Prostate gland (tissue), 2 donors: ENCODE data around the gene ZMYND11. TPM values are rescaled to one million over a fixed set of nuclear protein-coding genes. Genes with fewer than 3 reads are reported as not detected.
"Not testable (repeated sequence)": the region's sequence is repeated elsewhere in the genome, so short reads cannot be mapped to it uniquely, and the experiment has no call there.

ENCODE experiments used
- DNase-seq: peaks from one replicate; pipeline ENCODE4 v3.0.0-alpha.2; 2019; ENCODE audit warnings: low spot score
- H3K27ac ChIP-seq, 2 donors: fragments of 200-600 bp; sonication (generic); 2 replicates each; pipeline ENCODE4 v1.5.1; 2017 to 2019
- H3K27me3 ChIP-seq: fragments of 200-600 bp; sonication (generic); replicated peaks from 2 replicates; pipeline ENCODE4 v1.5.1; 2019; ENCODE audit not compliant: insufficient read depth
- H3K36me3 ChIP-seq, 2 donors: fragments of 200-600 bp; sonication (generic); 1 replicate in 1 of 2; 2 replicates in 1 of 2; pipeline versions ENCODE4 v1.5.1 to v1.8.1; 2017 to 2019
- H3K4me1 ChIP-seq: fragments of 200-600 bp; sonication (generic); replicated peaks from 2 replicates; pipeline ENCODE4 v1.5.1; 2019
- H3K4me3 ChIP-seq, 2 donors: fragments of 200-600 bp; sonication (generic); 2 replicates each; pipeline ENCODE4 v1.5.1; 2017 to 2019
- H3K9me3 ChIP-seq: fragments of 200-600 bp; sonication (generic); 2 replicates; pipeline ENCODE4 v1.5.1; 2017
- CTCF ChIP-seq, 4 experiments: fragments of 200-600 bp in 2 of 4; fragments of 450-650 bp in 2 of 4; sonication (generic) in 2 of 4; IDR thresholded peaks; 1 replicate in 3 of 4; 2 replicates in 1 of 4; pipeline ENCODE4 v1.5.1; 2016 to 2019; ENCODE audit warnings: antibody characterized with exemption in 4 of 4, mild to moderate bottlenecking in 2 of 4, moderate library complexity in 2 of 4
- POLR2A ChIP-seq: fragments of 450-650 bp; IDR thresholded peaks from one replicate; pipeline ENCODE4 v1.6.1; 2016; ENCODE audit warnings: antibody characterized with exemption, mild to moderate bottlenecking
- POLR2AphosphoS5 ChIP-seq: sonication (generic); formaldehyde crosslinking; IDR thresholded peaks from one replicate; pipeline ENCODE4 v1.6.1; 2017; ENCODE audit warnings: antibody characterized with exemption
- WGBS: methylation state at CpG from one replicate; pipeline ENCODE4 v1.1.5; 2018; 5-methylcytosine and 5-hydroxymethylcytosine counted together
- intact Hi-C: fragments of 100-400 bp; cut with DNase I; formaldehyde crosslinking; loops from one replicate; pipeline ENCODE4 v1.14.2; 2022
- total RNA-seq, 2 donors: library from RNA; depleted of rRNA; stranded (reverse); fragments of >200 nt; gene quantifications; one replicate each; pipeline ENCODE4 v1.1.0, GENCODE V29; 2016

ZMYND11 gene
- total RNA-seq, 2 donors from 2014 or later, result 66.6 to 78.1 TPM

GRCh38 chr10:260819-261429 is 125.7 kb downstream of the ZMYND11 start:
- intact Hi-C loops, result no loop called here
- DNase-seq, result no peak
- 89% methylated on average over 15 of the region's 15 CpGs for WGBS

GRCh38 chr10:264160-265073 is 129.2 kb downstream of the ZMYND11 start:
- H3K27me3 ChIP-seq, H3K36me3 ChIP-seq, H3K9me3 ChIP-seq, H3K4me3 ChIP-seq, H3K27ac ChIP-seq, intact Hi-C loops, DNase-seq, H3K4me1 ChIP-seq: not testable (repeated sequence)
- 70% methylated on average over 10 of the region's 11 CpGs for WGBS

More at GRCh38 chr10:260819-261429, 125.7 kb downstream of the ZMYND11 start:
- Histone ChIP-seq H3K4me1 (no peaks in the 10 kb centered on the region), H3K27me3 (no peaks in the 10 kb centered on the region), H3K9me3 (no peaks in the 10 kb centered on the region), H3K4me3 (no peak overlapping the region), H3K27ac (no peak overlapping the region), H3K36me3 (no peaks in the 10 kb centered on the region)
- no peak for TF ChIP-seq POLR2A

- H3K4me1 ChIP-seq, H3K9me3 ChIP-seq, H3K4me3 ChIP-seq, H3K27me3 ChIP-seq, H3K27ac ChIP-seq, intact Hi-C loops, DNase-seq, H3K36me3 ChIP-seq: not testable (repeated sequence)
- WGBS, result 87% methylated on average over 6 of the region's 6 CpGs
Observed at GRCh38 chr10:265074-265440, 129.8 kb downstream of the ZMYND11 start.

- intact Hi-C loops, H3K36me3 ChIP-seq, H3K9me3 ChIP-seq, H3K4me1 ChIP-seq, H3K27ac ChIP-seq, H3K4me3 ChIP-seq, DNase-seq, H3K27me3 ChIP-seq: not testable (repeated sequence)
- WGBS, result 74% methylated on average over 5 of the region's 5 CpGs
Observed at GRCh38 chr10:265816-266588, 130.7 kb downstream of the ZMYND11 start.

- no peak overlapping the region for H3K27ac ChIP-seq
- DNase-seq, result no peak
- 54% methylated on average over 8 of the region's 8 CpGs for WGBS
- H3K9me3 ChIP-seq, result no peaks in the 10 kb centered on the region
- no peaks in the 10 kb centered on the region for H3K27me3 ChIP-seq
- intact Hi-C loops, result no loop called here
- H3K4me1 ChIP-seq, result no peaks in the 10 kb centered on the region
- TF ChIP-seq CTCF (IDR thresholded peaks at IDR 0.05), result no peak
- TF ChIP-seq POLR2A, result no peak
- TF ChIP-seq POLR2AphosphoS5, result no peak
- no peaks in the 10 kb centered on the region for H3K36me3 ChIP-seq
- H3K4me3 ChIP-seq, result no peak overlapping the region
Observed at GRCh38 chr10:266974-267425, 131.7 kb downstream of the ZMYND11 start.

GRCh38 chr10:267705-268104 is 132.4 kb downstream of the ZMYND11 start:
- WGBS, result 92% methylated on average over 11 of the region's 11 CpGs
- Histone ChIP-seq H3K4me1 (no peaks in the 10 kb centered on the region), H3K9me3 (no peaks in the 10 kb centered on the region), H3K27me3 (no peaks in the 10 kb centered on the region), H3K4me3 (no peak overlapping the region), H3K27ac (no peak overlapping the region), H3K36me3 (no peaks in the 10 kb centered on the region)
- intact Hi-C loops, result no loop called here
- TF ChIP-seq POLR2A (no peak), CTCF (IDR thresholded peaks at IDR 0.05) (no peak), POLR2AphosphoS5 (no peak)
- no peak for DNase-seq
